ENCODE data around the gene WDR77. TPM values are rescaled to one million over a fixed set of nuclear protein-coding genes. Genes with fewer than 3 reads are reported as not detected.
A peak's percentile ranks its signal among the peaks of the same experiment; 100 is the strongest.

WDR77 gene
- total RNA-seq, 1 experiment from 2014 or later: 27.7 TPM

DNA sequence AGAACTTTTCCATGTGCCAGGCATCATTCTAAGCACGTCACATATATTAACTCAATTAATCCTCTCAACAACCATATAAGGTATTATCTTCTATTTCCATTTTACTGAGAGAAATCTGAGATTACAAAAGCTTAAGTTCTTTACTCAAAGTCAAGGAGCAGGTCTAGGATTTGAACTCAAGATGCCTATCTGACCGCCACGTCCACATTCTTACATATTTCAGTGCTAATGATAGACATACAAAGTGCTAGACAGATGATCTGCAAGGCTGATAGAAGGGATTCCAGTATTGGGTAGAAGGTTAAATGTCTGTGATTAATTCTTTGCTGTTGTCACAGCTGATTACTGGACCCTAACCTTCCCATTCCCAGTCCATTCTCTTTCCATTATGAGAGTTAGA is 4.7 kb upstream of the WDR77 start:
- H3K4me3 Mint-ChIP-seq (ENCODE audit: low read depth, unreplicated experiment): no peak overlapping the region

DNA sequence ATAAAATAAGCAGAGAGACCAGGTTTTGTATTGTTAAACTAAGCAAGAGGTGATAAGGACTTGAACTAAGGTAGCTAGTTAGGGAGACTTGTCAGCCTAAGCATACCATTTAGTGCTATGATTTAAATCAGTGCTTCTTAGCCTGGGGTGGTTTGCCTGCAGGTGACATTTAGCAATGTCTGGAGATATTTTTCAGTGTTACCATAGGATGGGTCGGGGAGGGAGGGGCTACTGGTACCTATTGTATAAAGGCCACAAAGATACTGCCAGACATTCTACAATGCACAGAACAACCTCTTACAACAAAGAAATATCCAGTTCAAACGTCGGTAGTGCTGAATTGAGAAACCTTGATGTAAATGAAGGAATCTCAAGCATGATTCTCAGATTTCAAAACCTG is 3.5 kb upstream of the WDR77 start:
- TF ChIP-seq, protein P1, sequence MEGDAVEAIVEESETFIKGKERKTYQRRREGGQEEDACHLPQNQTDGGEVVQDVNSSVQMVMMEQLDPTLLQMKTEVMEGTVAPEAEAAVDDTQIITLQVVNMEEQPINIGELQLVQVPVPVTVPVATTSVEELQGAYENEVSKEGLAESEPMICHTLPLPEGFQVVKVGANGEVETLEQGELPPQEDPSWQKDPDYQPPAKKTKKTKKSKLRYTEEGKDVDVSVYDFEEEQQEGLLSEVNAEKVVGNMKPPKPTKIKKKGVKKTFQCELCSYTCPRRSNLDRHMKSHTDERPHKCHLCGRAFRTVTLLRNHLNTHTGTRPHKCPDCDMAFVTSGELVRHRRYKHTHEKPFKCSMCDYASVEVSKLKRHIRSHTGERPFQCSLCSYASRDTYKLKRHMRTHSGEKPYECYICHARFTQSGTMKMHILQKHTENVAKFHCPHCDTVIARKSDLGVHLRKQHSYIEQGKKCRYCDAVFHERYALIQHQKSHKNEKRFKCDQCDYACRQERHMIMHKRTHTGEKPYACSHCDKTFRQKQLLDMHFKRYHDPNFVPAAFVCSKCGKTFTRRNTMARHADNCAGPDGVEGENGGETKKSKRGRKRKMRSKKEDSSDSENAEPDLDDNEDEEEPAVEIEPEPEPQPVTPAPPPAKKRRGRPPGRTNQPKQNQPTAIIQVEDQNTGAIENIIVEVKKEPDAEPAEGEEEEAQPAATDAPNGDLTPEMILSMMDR (IDR thresholded peaks at IDR 0.05; ENCODE audit: unreplicated experiment): no peak
- peaks cover 16% of the 10 kb centered on the region for H3K4me1 Mint-ChIP-seq (ENCODE audit: low read depth, unreplicated experiment)
- H3K27me3 Mint-ChIP-seq (ENCODE audit: unreplicated experiment): no peaks in the 10 kb centered on the region
- H3K9me3 Mint-ChIP-seq (ENCODE audit: low read depth, unreplicated experiment): no peaks in the 10 kb centered on the region
- H3K36me3 Mint-ChIP-seq (ENCODE audit: insufficient read depth, unreplicated experiment): peaks cover 36% of the 10 kb centered on the region
- H3K27ac Mint-ChIP-seq (ENCODE audit: unreplicated experiment): no peak overlapping the region
- intact Hi-C loops (cut with micrococcal nuclease; ENCODE audit: unreplicated experiment): no loop called here
- no TSS peak for BruUV-seq (replicated peaks)
- H3K4me3 Mint-ChIP-seq (ENCODE audit: low read depth, unreplicated experiment): no peak overlapping the region
- DNase-seq: no peak
- CTCF ChIA-PET: interaction anchor here (0.9 kb wide), 1 partner anchor 261 kb away, joined by 3 read pairs; no protein-coding TSS in a partner anchor

More for the DNA sequence above, 4.7 kb upstream of the WDR77 start:
- Mint-ChIP-seq H3K27ac (ENCODE audit: unreplicated experiment) (no peak overlapping the region), H3K36me3 (ENCODE audit: insufficient read depth, unreplicated experiment) (peaks cover 32% of the 10 kb centered on the region), H3K9me3 (ENCODE audit: low read depth, unreplicated experiment) (no peaks in the 10 kb centered on the region), H3K4me1 (ENCODE audit: low read depth, unreplicated experiment) (peaks cover 12% of the 10 kb centered on the region), H3K27me3 (ENCODE audit: unreplicated experiment) (no peaks in the 10 kb centered on the region)
- intact Hi-C loops (cut with micrococcal nuclease; ENCODE audit: unreplicated experiment): no loop called here
- CTCF ChIA-PET: interaction anchor here (0.7 to 0.9 kb wide), 3 partner anchors 12 to 431 kb away, joined by 3 read pairs; no protein-coding TSS in a partner anchor
- BruUV-seq (replicated peaks): no TSS peak
- no peak for DNase-seq
- TF ChIP-seq, protein P1 (IDR thresholded peaks at IDR 0.05; ENCODE audit: unreplicated experiment): no peak

DNA sequence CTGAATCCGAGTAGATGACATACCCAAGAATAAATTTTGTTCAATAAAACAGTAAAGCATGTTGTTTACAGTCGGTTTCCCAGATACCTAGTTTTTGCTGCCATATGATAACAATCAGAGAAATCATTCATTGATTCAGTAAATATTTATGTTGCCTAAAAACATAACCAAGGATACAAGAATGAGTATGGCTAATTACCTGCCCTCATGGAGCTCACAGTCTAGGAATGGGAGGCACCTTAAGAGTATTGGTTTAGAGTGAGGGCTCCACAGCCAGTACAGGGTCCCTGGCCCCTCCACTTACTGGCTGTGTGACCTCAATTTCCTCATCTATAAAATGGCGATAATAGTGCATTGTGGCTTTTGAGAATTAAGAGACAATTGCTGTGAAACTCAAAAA is 1.1 kb upstream of the WDR77 start:
- intact Hi-C loops (cut with micrococcal nuclease; ENCODE audit: unreplicated experiment): no loop called here
- CTCF ChIA-PET: no interaction called here
- H3K36me3 Mint-ChIP-seq (ENCODE audit: insufficient read depth, unreplicated experiment): peaks cover 45% of the 10 kb centered on the region
- H3K4me1 Mint-ChIP-seq (ENCODE audit: low read depth, unreplicated experiment): peaks cover 32% of the 10 kb centered on the region
- BruUV-seq (replicated peaks): no TSS peak
- peak overlapping the region; percentile 96 for H3K27ac Mint-ChIP-seq (ENCODE audit: unreplicated experiment)
- TF ChIP-seq, protein P1 (IDR thresholded peaks at IDR 0.05; ENCODE audit: unreplicated experiment): no peak
- no peaks in the 10 kb centered on the region for H3K9me3 Mint-ChIP-seq (ENCODE audit: low read depth, unreplicated experiment)
- no peak for DNase-seq
- no peaks in the 10 kb centered on the region for H3K27me3 Mint-ChIP-seq (ENCODE audit: unreplicated experiment)
- H3K4me3 Mint-ChIP-seq (ENCODE audit: low read depth, unreplicated experiment): peak overlapping the region; percentile 96

DNA sequence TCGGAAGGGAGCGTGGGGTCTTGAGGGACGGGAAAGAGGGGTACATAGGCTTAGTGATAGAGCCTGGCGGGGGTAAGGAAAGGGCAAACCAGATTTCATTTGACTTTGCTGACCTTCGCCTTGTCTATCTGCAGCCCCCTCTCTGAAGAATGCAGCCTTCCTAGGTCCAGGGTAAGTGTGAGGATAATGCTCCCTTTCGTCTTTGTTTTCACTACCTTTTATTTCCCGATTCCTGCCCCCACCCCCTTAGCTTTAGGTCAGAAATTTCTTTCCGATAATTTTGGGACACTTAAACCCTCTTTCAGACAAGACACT is 604 bp upstream of the WDR77 start:
- Mint-ChIP-seq H3K27ac (ENCODE audit: unreplicated experiment) (peak overlapping the region; percentile 96), H3K4me3 (ENCODE audit: low read depth, unreplicated experiment) (peak overlapping the region; percentile 96), H3K4me1 (ENCODE audit: low read depth, unreplicated experiment) (peaks cover 32% of the 10 kb centered on the region), H3K36me3 (ENCODE audit: insufficient read depth, unreplicated experiment) (peaks cover 45% of the 10 kb centered on the region), H3K27me3 (ENCODE audit: unreplicated experiment) (no peaks in the 10 kb centered on the region), H3K9me3 (ENCODE audit: low read depth, unreplicated experiment) (no peaks in the 10 kb centered on the region)
- no TSS peak for BruUV-seq (replicated peaks)
- CTCF ChIA-PET: no interaction called here
- no peak for DNase-seq
- intact Hi-C loops (cut with micrococcal nuclease; ENCODE audit: unreplicated experiment): no loop called here
- TF ChIP-seq, protein P1 (IDR thresholded peaks at IDR 0.05; ENCODE audit: unreplicated experiment): no peak

All from Calu3 (cell line).